Measurements from ENCODE around the gene PI4KA.
"Not testable (repeated sequence)": the region's sequence is repeated elsewhere in the genome, so short reads cannot be mapped to it uniquely, and the experiment has no call there.

PI4KA gene

GRCh38 chr22:20748731-20749428 lies 109.7 kb downstream of the PI4KA start:
- DNase-seq (ENCODE audit: low read depth), result no peak

DNA sequence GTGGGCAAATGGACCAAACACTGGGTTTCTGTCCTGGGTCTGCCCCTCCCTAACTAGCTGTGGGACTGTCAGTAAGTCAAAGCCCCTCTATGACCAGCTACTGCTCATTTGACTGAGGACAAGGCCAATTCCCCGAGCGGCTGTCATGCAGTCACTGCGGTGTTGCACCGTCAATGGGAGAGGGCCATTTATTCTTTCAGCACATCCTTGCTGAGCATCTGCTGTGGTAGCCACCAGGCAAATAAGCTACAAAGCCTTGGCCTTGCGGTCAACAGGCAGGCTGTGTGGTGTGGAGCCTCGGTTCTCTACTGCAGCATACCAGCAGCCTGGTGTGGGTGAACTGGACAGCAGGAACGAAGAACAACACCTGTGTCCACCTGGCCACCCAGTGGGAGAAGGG lies 110.5 kb downstream of the PI4KA start:
- DNase-seq (ENCODE audit: low read depth), result no peak

- DNase-seq (ENCODE audit: low read depth), result no peak
Observed at GRCh38 chr22:20747223-20747622, 111.4 kb downstream of the PI4KA start.

GRCh38 chr22:20746431-20747189 lies 112.0 kb downstream of the PI4KA start:
- DNase-seq (ENCODE audit: low read depth), result no peak

- DNase-seq (ENCODE audit: low read depth), result no peak
Observed at GRCh38 chr22:20745119-20745518, 113.5 kb downstream of the PI4KA start.

DNA sequence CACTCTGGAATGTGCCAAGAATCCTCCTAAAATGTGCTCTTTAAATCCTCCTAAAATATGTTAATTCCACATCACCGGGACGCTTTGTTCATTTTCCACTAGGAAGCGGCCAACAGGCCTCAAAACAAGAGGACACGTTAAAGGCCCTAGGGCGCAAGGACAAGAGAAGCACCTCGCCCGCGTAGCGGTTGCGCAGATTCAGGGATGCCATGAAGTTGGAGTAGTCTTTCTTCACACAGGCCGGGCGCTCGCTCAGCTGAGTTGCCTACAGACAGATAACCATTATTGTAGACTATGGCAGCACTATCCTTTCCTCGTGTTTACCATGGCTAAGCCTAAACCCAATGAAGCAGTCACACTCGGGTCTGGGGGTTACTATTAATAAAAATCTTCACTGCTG lies 114.2 kb downstream of the PI4KA start:
- no peak for DNase-seq (ENCODE audit: low read depth)

DNA sequence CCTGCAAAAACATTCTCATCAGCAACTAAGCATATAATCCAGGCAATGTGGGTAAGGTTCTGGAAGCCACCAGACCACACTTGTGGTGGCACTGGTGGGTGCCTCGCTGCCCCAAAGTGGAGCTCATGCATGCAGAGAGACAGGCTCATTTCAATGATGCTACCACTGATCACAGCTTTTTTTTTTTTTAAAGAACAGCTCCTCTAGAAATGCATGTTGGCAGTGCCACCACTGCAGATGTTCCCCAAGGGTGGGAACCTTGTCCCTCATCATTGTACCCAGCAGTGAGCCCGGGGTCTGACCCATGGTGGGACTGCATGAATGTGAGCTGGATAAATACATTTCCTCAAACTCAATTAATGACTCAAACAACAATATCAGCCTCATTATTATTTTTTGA lies 115.8 kb downstream of the PI4KA start:
- DNase-seq (ENCODE audit: low read depth), result no peak

DNA sequence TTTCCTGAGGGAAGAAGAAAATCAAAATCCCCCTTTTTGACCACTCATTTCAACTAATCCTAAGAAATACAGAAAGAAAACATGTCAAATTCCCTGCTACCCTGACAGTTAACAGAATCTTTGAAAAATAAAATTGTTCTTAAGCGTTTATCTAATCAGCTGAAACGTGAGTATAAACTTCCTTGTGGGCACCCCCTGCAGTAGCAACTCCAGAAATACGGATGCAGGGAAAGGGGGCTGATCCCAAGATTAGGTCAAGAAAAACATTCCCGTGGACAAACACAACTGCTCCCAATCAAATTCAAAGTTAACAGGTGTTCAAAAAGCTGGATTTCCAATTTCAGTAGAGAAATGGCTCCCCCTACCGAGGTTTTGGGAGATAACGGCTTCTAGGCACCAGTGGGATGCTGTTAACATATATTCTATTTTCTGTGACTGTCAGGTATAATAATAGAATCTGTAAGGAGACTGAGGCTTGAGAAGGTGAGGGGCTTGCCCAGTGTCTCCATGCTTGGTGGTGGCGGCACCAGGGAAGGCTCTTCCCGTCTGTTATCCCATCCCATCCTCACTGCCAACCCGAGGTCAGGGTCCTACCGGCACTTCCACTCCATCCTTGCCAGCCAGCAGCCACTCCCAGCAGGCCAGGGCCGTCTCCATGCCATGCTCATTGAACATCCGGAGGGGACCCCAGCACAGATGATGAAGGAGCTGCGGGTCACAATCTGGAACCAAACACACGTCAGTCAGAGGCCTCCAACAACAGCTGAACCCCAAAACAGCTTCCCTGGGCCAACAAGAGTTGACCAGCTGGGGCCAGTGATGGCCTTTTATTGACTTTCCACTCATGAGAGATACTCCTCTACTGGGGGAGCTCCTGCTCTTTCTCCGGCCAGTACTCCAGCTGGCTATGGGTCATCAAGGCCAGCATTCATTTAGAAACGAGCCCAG lies 116.7 kb downstream of the PI4KA start:
- DNase-seq (ENCODE audit: low read depth), result peak; percentile 62

- DNase-seq (ENCODE audit: low read depth), result no peak
Observed at GRCh38 chr22:20741008-20741633, 117.5 kb downstream of the PI4KA start.

DNA sequence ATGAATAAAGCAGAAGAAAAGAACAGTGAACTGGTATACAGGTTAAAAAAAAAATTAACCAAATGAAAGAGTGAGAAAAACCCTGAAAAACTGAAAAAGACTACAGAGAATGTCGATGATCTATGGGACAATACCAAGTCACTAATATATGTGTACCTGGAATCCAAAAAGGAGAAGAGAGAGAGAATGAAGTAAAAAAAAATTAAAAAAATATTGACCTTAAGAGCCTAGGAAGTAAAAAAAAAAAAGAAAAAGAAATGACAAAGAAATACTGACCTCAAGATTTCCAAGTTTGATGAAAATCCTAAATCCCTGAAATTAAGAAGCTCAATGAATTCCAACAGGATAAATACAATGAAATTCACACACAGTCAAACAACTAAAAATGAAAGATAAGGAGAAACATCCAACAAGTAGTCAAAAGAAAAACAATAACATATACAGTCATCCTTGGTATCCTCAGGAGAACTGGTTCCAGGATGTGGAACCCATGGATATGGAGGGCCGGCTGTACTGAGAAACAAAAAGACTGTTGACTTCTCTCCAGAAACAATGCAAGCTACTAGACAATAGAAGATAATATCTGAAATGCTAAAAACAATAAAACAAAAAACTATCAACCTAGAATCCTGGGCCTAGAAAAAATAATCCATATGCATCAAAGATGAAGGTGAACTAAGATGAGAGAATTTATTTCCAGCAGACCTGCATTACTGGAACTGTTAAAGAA lies 118.2 kb downstream of the PI4KA start:
- no peak for DNase-seq (ENCODE audit: low read depth)

DNA sequence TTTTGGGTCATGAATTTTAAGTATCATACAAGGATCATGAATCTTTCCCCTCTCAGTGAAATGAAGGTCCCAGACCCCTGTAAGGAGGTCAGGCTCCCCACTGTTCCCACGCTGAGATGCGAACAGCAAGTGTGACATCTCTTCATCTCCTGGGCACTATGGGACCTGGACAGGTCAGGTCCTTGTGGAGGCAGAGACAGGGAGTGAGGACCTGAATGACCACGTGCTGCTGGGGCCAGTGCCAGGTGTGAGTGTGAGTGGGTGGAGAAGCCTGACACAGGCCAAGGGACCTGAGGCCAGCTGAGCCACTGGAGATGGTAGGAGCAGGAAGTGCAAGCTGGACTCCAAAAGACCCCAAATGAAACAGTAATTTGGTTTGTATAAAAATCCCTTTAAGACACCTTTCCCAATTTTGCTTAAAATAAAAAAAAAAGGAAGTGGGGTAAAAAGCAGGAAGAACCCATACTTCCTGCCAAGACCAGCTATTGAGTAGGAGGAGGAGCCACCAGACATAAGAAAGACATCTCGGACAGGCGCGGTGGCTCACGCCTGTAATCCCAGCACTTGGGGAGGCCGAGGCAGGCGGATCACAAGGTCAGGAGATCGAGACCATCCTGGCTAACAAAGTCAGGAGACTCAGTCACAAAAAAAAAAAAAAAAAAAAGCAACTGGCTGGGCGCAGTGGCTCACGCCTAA lies 120.1 kb downstream of the PI4KA start:
- DNase-seq (ENCODE audit: low read depth), result no peak

DNA sequence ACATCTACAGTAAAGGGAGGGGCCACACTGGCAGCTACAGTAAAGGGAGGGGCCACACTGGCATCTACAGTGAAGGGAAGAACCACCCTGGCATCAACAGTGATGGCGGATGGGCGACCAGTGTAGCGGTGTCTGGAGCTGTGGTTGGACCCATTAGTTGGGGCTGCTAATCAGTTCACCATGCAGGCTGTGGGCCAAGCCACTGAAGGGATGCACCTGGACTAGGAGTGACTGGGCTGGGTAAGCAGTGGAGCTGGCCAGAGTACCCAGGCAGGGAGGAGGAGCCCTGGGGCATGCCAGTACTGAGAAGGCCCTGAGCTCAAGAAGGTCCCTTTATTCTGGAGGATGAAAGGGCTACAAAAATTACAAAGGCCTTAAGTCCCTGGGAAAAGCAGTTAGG lies 121.7 kb downstream of the PI4KA start:
- DNase-seq (ENCODE audit: low read depth), result not testable (repeated sequence)

- not testable (repeated sequence) for DNase-seq (ENCODE audit: low read depth)
Observed at GRCh38 chr22:20735356-20736162, 123.1 kb downstream of the PI4KA start.

GRCh38 chr22:20732431-20732830 lies 126.2 kb downstream of the PI4KA start:
- not testable (repeated sequence) for DNase-seq (ENCODE audit: low read depth)

- DNase-seq (ENCODE audit: low read depth), result no peak
Observed at GRCh38 chr22:20729194-20729593, 129.4 kb downstream of the PI4KA start.

DNA sequence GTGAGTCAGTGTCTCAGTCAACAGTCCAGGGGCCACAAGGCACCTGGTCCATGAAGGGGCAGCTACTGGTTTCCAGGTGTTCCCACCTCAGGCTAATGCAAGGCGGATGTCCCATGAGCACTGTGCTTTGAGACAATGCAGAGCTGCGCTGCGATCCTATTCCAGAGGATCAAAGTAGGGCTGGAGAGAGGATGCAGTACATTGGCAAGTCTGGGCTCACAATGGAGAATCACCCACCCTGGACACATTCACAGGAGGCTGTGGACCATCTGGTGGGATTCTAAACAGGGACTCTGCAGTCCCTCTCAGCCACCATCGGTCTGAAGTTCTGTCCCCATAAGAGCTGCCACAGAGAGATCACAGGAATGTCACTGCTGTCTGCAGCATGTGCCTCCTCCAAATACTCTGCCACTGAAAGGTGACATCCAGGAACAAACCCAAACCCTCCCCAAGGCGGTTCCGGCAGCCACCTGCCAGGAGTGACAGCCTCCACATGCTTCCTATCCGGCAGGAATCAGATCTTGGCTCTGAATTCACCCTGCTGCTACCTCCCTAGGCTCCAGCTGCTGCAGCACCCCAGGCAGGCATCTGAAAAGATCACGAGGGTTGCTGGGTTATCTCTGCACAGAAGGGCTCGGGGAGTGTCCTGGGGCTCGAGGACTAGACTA lies 130.0 kb downstream of the PI4KA start:
- DNase-seq (ENCODE audit: low read depth), result no peak

GRCh38 chr22:20727118-20728015 lies 131.2 kb downstream of the PI4KA start:
- no peak for DNase-seq (ENCODE audit: low read depth)

DNA sequence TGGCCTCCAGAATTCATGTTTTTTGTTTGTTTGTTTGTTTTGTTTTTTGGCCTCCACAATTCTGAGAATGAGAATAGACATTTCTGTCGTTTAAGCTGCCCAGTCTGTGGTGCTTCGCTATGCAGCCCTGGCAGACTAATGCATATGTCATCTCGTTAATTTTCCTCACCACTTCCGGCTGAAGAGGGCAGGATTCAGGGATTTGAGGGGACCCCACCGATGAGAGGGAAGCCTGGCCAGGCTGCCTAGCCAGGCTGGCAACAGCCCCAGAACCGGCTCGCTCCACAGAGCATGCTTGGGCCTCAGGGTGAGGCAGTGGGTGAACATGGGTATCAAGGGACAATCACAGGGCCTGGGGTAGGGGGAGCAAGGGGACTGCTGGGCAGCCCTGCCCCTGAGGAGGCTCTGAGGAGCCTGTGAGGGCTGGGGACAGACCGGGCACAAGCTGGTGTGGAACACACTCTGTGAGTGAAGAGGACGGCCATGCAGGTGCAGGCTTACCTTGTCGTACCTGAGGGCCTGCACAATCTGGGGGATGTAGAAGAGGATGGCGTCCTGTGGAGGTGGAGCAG lies 132.5 kb downstream of the PI4KA start:
- peak; percentile 74 for DNase-seq (ENCODE audit: low read depth)

All from ELR (cell line).